GM19467 (cell line): ENCODE measurements around the gene PIKFYVE.
"Not testable (repeated sequence)": the region's sequence is repeated elsewhere in the genome, so short reads cannot be mapped to it uniquely, and the experiment has no call there.

ENCODE experiments used
- ATAC-seq: cut with Tn5 transposase; IDR thresholded peaks from one replicate; pipeline ENCODE4 v1.9.1; 2021; ENCODE audit warnings: mild to moderate bottlenecking, moderate library complexity; ENCODE audit not compliant: unreplicated experiment

PIKFYVE gene

GRCh38 chr2:208254871-208255556 lies 11.0 kb upstream of the PIKFYVE start, which contains the start of gene IDH1:
IDH1 (minus strand) TSS chr2:208255071; CDS start chr2:208251551, 3,520 bp downstream.
- peak; percentile 76 for ATAC-seq

GRCh38 chr2:208255557-208256106 lies 10.4 kb upstream of the PIKFYVE start:
- peak; percentile 15 for ATAC-seq

- ATAC-seq = no peak
These were observed 9.8 kb upstream of the PIKFYVE start for GRCh38 chr2:208256192-208256782.

GRCh38 chr2:208256849-208257813 lies 8.9 kb upstream of the PIKFYVE start:
- ATAC-seq = not testable (repeated sequence)

GRCh38 chr2:208265371-208265800 lies 669 bp upstream of the PIKFYVE start:
- ATAC-seq = peak; percentile 40

- ATAC-seq = peak; percentile 4
These were observed 468 bp downstream of the PIKFYVE start for GRCh38 chr2:208266553-208266893.

- no peak for ATAC-seq
These were observed 881 bp downstream of the PIKFYVE start for GRCh38 chr2:208266936-208267335.

GRCh38 chr2:208267526-208267925 lies 1.5 kb downstream of the PIKFYVE start:
- ATAC-seq = not testable (repeated sequence)

- no peak for ATAC-seq
These were observed 2.3 kb downstream of the PIKFYVE start for GRCh38 chr2:208268156-208268952.

GRCh38 chr2:208269091-208269490 lies 3.0 kb downstream of the PIKFYVE start:
- no peak for ATAC-seq

GRCh38 chr2:208274748-208275147 lies 8.7 kb downstream of the PIKFYVE start:
- no peak for ATAC-seq

GRCh38 chr2:208278549-208278948 lies 12.5 kb downstream of the PIKFYVE start:
- ATAC-seq = no peak

- no peak for ATAC-seq
These were observed 13.2 kb downstream of the PIKFYVE start for GRCh38 chr2:208279236-208279635.

- ATAC-seq = no peak
These were observed 14.2 kb downstream of the PIKFYVE start for GRCh38 chr2:208280234-208280633.

GRCh38 chr2:208280933-208281332 lies 14.9 kb downstream of the PIKFYVE start:
- no peak for ATAC-seq

GRCh38 chr2:208285853-208286252 lies 19.8 kb downstream of the PIKFYVE start:
- no peak for ATAC-seq

- no peak for ATAC-seq
These were observed 28.5 kb downstream of the PIKFYVE start for GRCh38 chr2:208294482-208295024.

GRCh38 chr2:208295834-208296233 lies 29.8 kb downstream of the PIKFYVE start:
- no peak for ATAC-seq

- no peak for ATAC-seq
These were observed 30.6 kb downstream of the PIKFYVE start for GRCh38 chr2:208296610-208297009.

- ATAC-seq = no peak
These were observed 31.9 kb downstream of the PIKFYVE start for GRCh38 chr2:208297961-208298360.
